SK-N-SH treated with all-trans-retinoic acid at 6 μM for 48 hours (cell line): ENCODE data around the gene MRPS6.

Experiments used
- ATAC-seq: fragments of 200-7000 bp; cut with Tn5 transposase; 3 replicates; pipeline ENCODE4 v1.9.1; 2020; ENCODE audit warnings: mild to moderate bottlenecking, moderate library complexity
- ARNTL ChIP-seq: fragments of 450-650 bp; formaldehyde crosslinking; IDR thresholded peaks from 2 replicates; pipeline ENCODE4 v1.5.0; 2020; ENCODE audit warnings: low read depth, mild to moderate bottlenecking, moderate library complexity, borderline replicate concordance
- BACH2 ChIP-seq: fragments of 250-450 bp; sonication (Bioruptor Pico); IDR thresholded peaks from 2 replicates; pipeline ENCODE4 v1.9.0; 2021; ENCODE audit warnings: mild to moderate bottlenecking, borderline replicate concordance
- CREB5 ChIP-seq: fragments of 250-450 bp; sonication (Bioruptor Pico); IDR thresholded peaks from 2 replicates; pipeline ENCODE4 v1.5.1; 2020; ENCODE audit warnings: low read depth, mild to moderate bottlenecking, moderate library complexity
- CSDC2 ChIP-seq: fragments of 250-450 bp; sonication (Bioruptor Pico); IDR thresholded peaks from 2 replicates; pipeline ENCODE4 v1.5.0; 2020; ENCODE audit warnings: mild to moderate bottlenecking, moderate library complexity
- CSRNP3 ChIP-seq: fragments of 250-450 bp; sonication (Bioruptor Pico); IDR thresholded peaks from 2 replicates; pipeline ENCODE4 v1.5.1; 2021; ENCODE audit warnings: mild to moderate bottlenecking, moderate library complexity
- ESRRG ChIP-seq: fragments of 250-450 bp; sonication (Bioruptor Pico); IDR thresholded peaks from 2 replicates; pipeline ENCODE4 v1.6.1; 2021; ENCODE audit warnings: mild to moderate bottlenecking
- GLIS3 ChIP-seq: fragments of 250-450 bp; sonication (Bioruptor Pico); IDR thresholded peaks from 2 replicates; pipeline ENCODE4 v1.5.0; 2020; ENCODE audit warnings: mild to moderate bottlenecking, moderate library complexity
- ISL1 ChIP-seq: fragments of 250-450 bp; sonication (Bioruptor Pico); IDR thresholded peaks from 2 replicates; pipeline ENCODE4 v2.1.2; 2022; ENCODE audit warnings: mild to moderate bottlenecking, moderate library complexity
- OSR1 ChIP-seq: fragments of 250-450 bp; sonication (Bioruptor Pico); IDR thresholded peaks from 2 replicates; pipeline ENCODE4 v1.8.0; 2022; ENCODE audit warnings: moderate library complexity, mild to moderate bottlenecking, inconsistent platforms
- PATZ1 ChIP-seq: fragments of 250-450 bp; sonication (Bioruptor Pico); IDR thresholded peaks from 2 replicates; pipeline ENCODE4 v1.8.0; 2020; ENCODE audit warnings: mild to moderate bottlenecking, moderate library complexity, borderline replicate concordance
- POU6F1 ChIP-seq: fragments of 250-450 bp; sonication (Bioruptor Pico); IDR thresholded peaks from 2 replicates; pipeline ENCODE4 v1.8.0; 2021; ENCODE audit warnings: low read depth, mild to moderate bottlenecking, moderate library complexity, borderline replicate concordance
- PPARA ChIP-seq: fragments of 250-450 bp; sonication (Bioruptor Pico); IDR thresholded peaks from 2 replicates; pipeline ENCODE4 v1.5.0; 2020; ENCODE audit warnings: mild to moderate bottlenecking, borderline replicate concordance
- RARB ChIP-seq: fragments of 250-450 bp; sonication (Bioruptor Pico); IDR thresholded peaks from 2 replicates; pipeline ENCODE4 v1.8.0; 2021; ENCODE audit warnings: mild to moderate bottlenecking, moderate library complexity
- SNAI2 ChIP-seq: fragments of 250-450 bp; sonication (Bioruptor Pico); IDR thresholded peaks from 2 replicates; pipeline ENCODE4 v1.5.0; 2020; ENCODE audit warnings: mild to moderate bottlenecking, moderate library complexity
- TCF4 ChIP-seq: fragments of 250-450 bp; sonication (Bioruptor Pico); IDR thresholded peaks from 2 replicates; pipeline ENCODE4 v1.8.0; 2021; ENCODE audit warnings: mild to moderate bottlenecking, moderate library complexity, borderline replicate concordance
- TOX ChIP-seq: fragments of 250-450 bp; sonication (Bioruptor Pico); IDR thresholded peaks from 2 replicates; pipeline ENCODE4 v1.8.0; 2021; ENCODE audit warnings: mild to moderate bottlenecking, moderate library complexity, borderline replicate concordance
- ZC3H10 ChIP-seq: fragments of 250-450 bp; sonication (Bioruptor Pico); IDR thresholded peaks from 2 replicates; pipeline ENCODE4 v1.5.1; 2021; ENCODE audit warnings: mild to moderate bottlenecking, moderate library complexity
- ZFP3 ChIP-seq: fragments of 250-450 bp; sonication (Bioruptor Pico); IDR thresholded peaks from 2 replicates; pipeline ENCODE4 v1.5.0; 2020; ENCODE audit warnings: mild to moderate bottlenecking, moderate library complexity
- ZFP30 ChIP-seq: fragments of 450-650 bp; formaldehyde crosslinking; IDR thresholded peaks from 2 replicates; pipeline ENCODE4 v1.5.0; 2022; ENCODE audit warnings: mild to moderate bottlenecking, moderate library complexity
- ZNF565 ChIP-seq: fragments of 450-650 bp; formaldehyde crosslinking; conservative IDR thresholded peaks from 2 replicates; pipeline ENCODE4 v1.5.0; 2020; ENCODE audit warnings: low read depth, mild to moderate bottlenecking, moderate library complexity
- ZNF70 ChIP-seq: fragments of 450-650 bp; formaldehyde crosslinking; IDR thresholded peaks from 2 replicates; pipeline ENCODE4 v1.5.0; 2020; ENCODE audit warnings: mild to moderate bottlenecking, moderate library complexity
- ZNF8 ChIP-seq: fragments of 450-650 bp; formaldehyde crosslinking; IDR thresholded peaks from 2 replicates; pipeline ENCODE4 v1.5.0; 2020; ENCODE audit warnings: mild to moderate bottlenecking, moderate library complexity

Gene MRPS6

GRCh38 chr21:34179204-34179935 is 106.0 kb downstream of the MRPS6 start:
- ATAC-seq = no peak
- TF ChIP-seq TOX (CRISPR knock-in tag) (no peak), POU6F1 (CRISPR knock-in tag) (no peak), SNAI2 (CRISPR knock-in tag) (no peak), ZC3H10 (CRISPR knock-in tag) (no peak), CSRNP3 (CRISPR knock-in tag) (no peak), ZNF8 (no peak), PPARA (CRISPR knock-in tag) (no peak), ARNTL (CRISPR knock-in tag) (no peak), ZFP3 (no peak), CREB5 (CRISPR knock-in tag) (no peak), RARB (no peak), ZNF565 (CRISPR knock-in tag) (no peak), ESRRG (CRISPR knock-in tag) (no peak), ZFP30 (CRISPR knock-in tag) (no peak), PATZ1 (CRISPR knock-in tag) (no peak), BACH2 (no peak), ISL1 (CRISPR knock-in tag) (no peak)

GRCh38 chr21:34180407-34180806 is 107.0 kb downstream of the MRPS6 start:
- TF ChIP-seq CREB5 (CRISPR knock-in tag) (no peak), OSR1 (CRISPR knock-in tag) (no peak), BACH2 (no peak), CSDC2 (CRISPR knock-in tag) (no peak), ISL1 (CRISPR knock-in tag) (no peak), ZNF8 (no peak), TOX (CRISPR knock-in tag) (no peak), ESRRG (CRISPR knock-in tag) (no peak), ZC3H10 (CRISPR knock-in tag) (no peak), CSRNP3 (CRISPR knock-in tag) (no peak), PPARA (CRISPR knock-in tag) (no peak), RARB (no peak), SNAI2 (CRISPR knock-in tag) (no peak), PATZ1 (CRISPR knock-in tag) (no peak), ZNF70 (CRISPR knock-in tag) (no peak), ARNTL (CRISPR knock-in tag) (no peak), GLIS3 (no peak), POU6F1 (CRISPR knock-in tag) (no peak), TCF4 (CRISPR knock-in tag) (no peak), ZFP3 (no peak)
- no peak for ATAC-seq
